ENCODE data around the gene ATG9B.

Gene ATG9B

DNA sequence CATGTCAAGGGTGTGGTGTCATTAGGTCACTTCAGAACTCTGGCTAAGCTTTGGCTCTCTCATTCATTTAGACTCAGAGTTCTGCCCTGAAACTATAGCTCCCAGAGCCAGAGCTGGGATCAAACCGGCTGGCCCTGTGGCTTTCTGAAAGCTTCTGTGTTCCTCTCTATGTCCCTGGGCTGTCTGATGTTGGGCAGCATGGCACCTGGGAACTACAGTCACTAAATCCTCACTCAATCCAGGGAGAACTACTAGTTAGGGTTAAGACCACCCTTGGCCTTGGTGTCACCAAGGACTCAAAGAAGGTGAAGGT lies 13.2 kb downstream of the ATG9B start:
- H3K27me3 ChIP-seq (ENCODE audit: insufficient read depth, low read length, poor library complexity, severe bottlenecking), result no peaks in the 10 kb centered on the region
- no peak overlapping the region for H3K4me3 ChIP-seq (ENCODE audit: low read length, poor library complexity, severe bottlenecking)
- H2AFZ ChIP-seq (ENCODE audit: low read length), result no peak overlapping the region
- no peaks in the 10 kb centered on the region for H3K9me2 ChIP-seq (replicated peaks; ENCODE audit: low read depth, low read length)
- no peaks in the 10 kb centered on the region for H4K20me1 ChIP-seq (ENCODE audit: insufficient read depth, low read length, poor library complexity, severe bottlenecking)
- H3K79me2 ChIP-seq (ENCODE audit: insufficient read depth, low read length), result no peaks in the 10 kb centered on the region
- no peak overlapping the region for H3K9ac ChIP-seq (ENCODE audit: low read depth, low read length, poor library complexity, severe bottlenecking)
- H3K4me2 ChIP-seq (ENCODE audit: low read depth, low read length, poor library complexity, severe bottlenecking), result no peak overlapping the region
- no peaks in the 10 kb centered on the region for H3K36me3 ChIP-seq (ENCODE audit: insufficient read depth, low read length)
- no peak for TF ChIP-seq EZH2phosphoT487 (IDR thresholded peaks at IDR 0.05; ENCODE audit: borderline replicate concordance)
- TF ChIP-seq, protein P1, sequence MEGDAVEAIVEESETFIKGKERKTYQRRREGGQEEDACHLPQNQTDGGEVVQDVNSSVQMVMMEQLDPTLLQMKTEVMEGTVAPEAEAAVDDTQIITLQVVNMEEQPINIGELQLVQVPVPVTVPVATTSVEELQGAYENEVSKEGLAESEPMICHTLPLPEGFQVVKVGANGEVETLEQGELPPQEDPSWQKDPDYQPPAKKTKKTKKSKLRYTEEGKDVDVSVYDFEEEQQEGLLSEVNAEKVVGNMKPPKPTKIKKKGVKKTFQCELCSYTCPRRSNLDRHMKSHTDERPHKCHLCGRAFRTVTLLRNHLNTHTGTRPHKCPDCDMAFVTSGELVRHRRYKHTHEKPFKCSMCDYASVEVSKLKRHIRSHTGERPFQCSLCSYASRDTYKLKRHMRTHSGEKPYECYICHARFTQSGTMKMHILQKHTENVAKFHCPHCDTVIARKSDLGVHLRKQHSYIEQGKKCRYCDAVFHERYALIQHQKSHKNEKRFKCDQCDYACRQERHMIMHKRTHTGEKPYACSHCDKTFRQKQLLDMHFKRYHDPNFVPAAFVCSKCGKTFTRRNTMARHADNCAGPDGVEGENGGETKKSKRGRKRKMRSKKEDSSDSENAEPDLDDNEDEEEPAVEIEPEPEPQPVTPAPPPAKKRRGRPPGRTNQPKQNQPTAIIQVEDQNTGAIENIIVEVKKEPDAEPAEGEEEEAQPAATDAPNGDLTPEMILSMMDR (conservative IDR thresholded peaks at IDR 0.05; ENCODE audit: low read length), result no peak
- H3K9me3 ChIP-seq (ENCODE audit: insufficient read depth, low read depth, low read length), result no peaks in the 10 kb centered on the region
- no peaks in the 10 kb centered on the region for H3F3A ChIP-seq (ENCODE audit: low read depth)
- peaks cover 46% of the 10 kb centered on the region for H3K4me1 ChIP-seq (ENCODE audit: insufficient read depth, low read length, poor library complexity, severe bottlenecking)

DNA sequence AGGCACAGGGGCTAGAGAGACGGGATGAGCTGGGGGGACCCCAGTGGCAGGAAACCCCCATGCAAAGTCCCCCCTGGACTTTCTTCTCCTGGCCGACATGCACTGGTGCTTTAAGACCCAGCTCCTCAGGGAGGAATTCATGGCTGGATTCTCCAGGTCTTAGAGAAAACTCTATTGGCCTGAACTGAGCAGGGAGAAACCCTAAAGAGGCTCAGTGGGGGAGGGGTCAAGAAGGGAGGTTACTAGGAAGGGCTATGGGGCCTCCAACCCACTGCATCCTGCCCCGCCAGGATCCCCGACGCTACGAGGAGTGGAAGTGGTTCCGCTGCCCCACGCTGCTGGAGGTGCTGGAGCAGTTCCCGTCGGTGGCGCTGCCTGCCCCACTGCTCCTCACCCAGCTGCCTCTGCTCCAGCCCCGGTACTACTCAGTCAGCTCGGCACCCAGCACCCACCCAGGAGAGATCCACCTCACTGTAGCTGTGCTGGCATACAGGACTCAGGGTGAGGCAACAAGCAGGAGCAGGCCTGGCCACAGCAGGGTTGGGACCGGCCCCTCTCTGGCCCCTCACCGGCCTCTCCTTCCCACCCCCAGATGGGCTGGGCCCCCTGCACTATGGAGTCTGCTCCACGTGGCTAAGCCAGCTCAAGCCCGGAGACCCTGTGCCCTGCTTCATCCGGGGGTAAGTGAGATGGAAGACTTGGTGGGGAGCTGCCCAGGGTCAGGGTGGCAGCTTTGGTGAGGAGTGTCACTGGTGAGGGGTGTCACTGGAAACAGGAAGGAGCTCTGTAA lies 13.8 kb downstream of the ATG9B start:
- H3K79me2 ChIP-seq (ENCODE audit: insufficient read depth, low read length), result no peaks in the 10 kb centered on the region
- H3K36me3 ChIP-seq (ENCODE audit: insufficient read depth, low read length), result no peaks in the 10 kb centered on the region
- no peak overlapping the region for H3K4me3 ChIP-seq (ENCODE audit: low read length, poor library complexity, severe bottlenecking)
- H4K20me1 ChIP-seq (ENCODE audit: insufficient read depth, low read length, poor library complexity, severe bottlenecking), result no peaks in the 10 kb centered on the region
- H3K9ac ChIP-seq (ENCODE audit: low read depth, low read length, poor library complexity, severe bottlenecking), result no peak overlapping the region
- H3F3A ChIP-seq (ENCODE audit: low read depth), result no peaks in the 10 kb centered on the region
- H3K4me1 ChIP-seq (ENCODE audit: insufficient read depth, low read length, poor library complexity, severe bottlenecking), result peaks cover 46% of the 10 kb centered on the region
- H2AFZ ChIP-seq (ENCODE audit: low read length), result no peak overlapping the region
- no peaks in the 10 kb centered on the region for H3K27me3 ChIP-seq (ENCODE audit: insufficient read depth, low read length, poor library complexity, severe bottlenecking)
- no peaks in the 10 kb centered on the region for H3K9me2 ChIP-seq (replicated peaks; ENCODE audit: low read depth, low read length)
- TF ChIP-seq, protein P1 (conservative IDR thresholded peaks at IDR 0.05; ENCODE audit: low read length), result no peak
- no peak for TF ChIP-seq EZH2phosphoT487 (IDR thresholded peaks at IDR 0.05; ENCODE audit: borderline replicate concordance)
- H3K4me2 ChIP-seq (ENCODE audit: low read depth, low read length, poor library complexity, severe bottlenecking), result no peak overlapping the region
- H3K9me3 ChIP-seq (ENCODE audit: insufficient read depth, low read depth, low read length), result no peaks in the 10 kb centered on the region

DNA sequence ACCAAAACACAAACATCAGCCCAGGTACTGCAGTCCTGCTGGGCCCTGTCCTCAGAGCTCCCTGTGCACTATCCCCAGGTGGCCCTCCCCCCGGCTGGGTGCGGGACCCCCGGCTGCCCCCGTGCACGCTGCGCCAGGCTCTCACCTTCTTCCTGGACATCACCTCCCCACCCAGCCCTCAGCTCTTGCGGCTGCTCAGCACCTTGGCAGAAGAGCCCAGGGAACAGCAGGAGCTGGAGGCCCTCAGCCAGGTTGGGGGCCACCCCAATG lies 14.3 kb downstream of the ATG9B start:
- TF ChIP-seq, protein P1 (conservative IDR thresholded peaks at IDR 0.05; ENCODE audit: low read length), result no peak
- TF ChIP-seq EZH2phosphoT487 (IDR thresholded peaks at IDR 0.05; ENCODE audit: borderline replicate concordance), result no peak
- no peaks in the 10 kb centered on the region for H3K36me3 ChIP-seq (ENCODE audit: insufficient read depth, low read length)
- no peaks in the 10 kb centered on the region for H4K20me1 ChIP-seq (ENCODE audit: insufficient read depth, low read length, poor library complexity, severe bottlenecking)
- H3K4me3 ChIP-seq (ENCODE audit: low read length, poor library complexity, severe bottlenecking), result no peak overlapping the region
- no peaks in the 10 kb centered on the region for H3K9me3 ChIP-seq (ENCODE audit: insufficient read depth, low read depth, low read length)
- H3K9me2 ChIP-seq (replicated peaks; ENCODE audit: low read depth, low read length), result no peaks in the 10 kb centered on the region
- H2AFZ ChIP-seq (ENCODE audit: low read length), result no peak overlapping the region
- H3K9ac ChIP-seq (ENCODE audit: low read depth, low read length, poor library complexity, severe bottlenecking), result no peak overlapping the region
- H3K4me2 ChIP-seq (ENCODE audit: low read depth, low read length, poor library complexity, severe bottlenecking), result no peak overlapping the region
- H3K79me2 ChIP-seq (ENCODE audit: insufficient read depth, low read length), result no peaks in the 10 kb centered on the region
- no peaks in the 10 kb centered on the region for H3K27me3 ChIP-seq (ENCODE audit: insufficient read depth, low read length, poor library complexity, severe bottlenecking)
- H3F3A ChIP-seq (ENCODE audit: low read depth), result no peaks in the 10 kb centered on the region
- H3K4me1 ChIP-seq (ENCODE audit: insufficient read depth, low read length, poor library complexity, severe bottlenecking), result peaks cover 46% of the 10 kb centered on the region
